Measurements from ENCODE around the gene ELP1. TPM values are rescaled to one million over a fixed set of nuclear protein-coding genes. Genes with fewer than 3 reads are reported as not detected.

Gene ELP1
- total RNA-seq, 2 experiments from 2014 or later = 20.4 to 20.7 TPM

DNA sequence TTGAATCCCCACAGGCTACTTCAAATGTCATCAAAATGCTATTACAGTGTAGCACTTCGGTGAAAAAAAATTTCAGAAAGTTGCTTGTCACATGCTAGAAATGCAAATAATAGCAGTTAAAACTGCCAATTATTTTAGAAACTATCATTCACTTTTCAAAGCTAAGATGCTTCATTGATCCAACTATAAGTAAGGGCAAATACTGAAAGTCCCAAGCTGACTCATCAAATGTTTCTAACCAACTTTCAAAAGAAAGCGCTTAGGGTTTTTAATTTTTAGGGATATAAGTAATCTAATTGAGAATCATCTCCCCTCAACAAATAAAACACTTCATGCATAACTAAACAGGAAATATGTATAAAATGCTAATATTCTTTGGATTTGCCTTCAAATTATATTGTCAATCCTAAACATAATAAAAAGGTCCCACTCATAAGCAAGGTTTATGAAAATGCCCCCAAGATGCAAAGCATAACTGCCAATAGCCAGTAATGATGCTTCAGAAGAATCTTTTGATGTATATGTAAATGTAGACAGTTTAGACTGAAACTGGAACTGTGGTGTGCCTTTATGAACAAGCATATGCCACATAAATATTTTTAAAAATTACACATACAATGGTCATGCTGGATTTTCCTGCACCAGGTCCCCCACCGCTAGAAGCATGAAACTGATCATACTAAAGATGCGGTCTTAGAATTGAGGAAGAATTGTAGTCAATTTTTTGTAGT is 59.7 kb downstream of the ELP1 start:
- H3K4me3 Mint-ChIP-seq = no peak overlapping the region
- ATAC-seq (no peak), DNase-seq (no peak)
- peaks cover 56% of the 10 kb centered on the region for H3K36me3 Mint-ChIP-seq (ENCODE audit: low read depth)
- H3K9me3 Mint-ChIP-seq (ENCODE audit: insufficient read depth) = no peaks in the 10 kb centered on the region
- no peaks in the 10 kb centered on the region for H3K4me1 Mint-ChIP-seq (ENCODE audit: low read depth)
- ChIA-PET CTCF (interaction anchor here (1.0 kb wide), 1 partner anchor 21 kb away, joined by 3 read pairs; no protein-coding TSS in a partner anchor), POLR2A (no interaction called here)
- H3K27ac Mint-ChIP-seq = no peak overlapping the region
- no peaks in the 10 kb centered on the region for H3K27me3 Mint-ChIP-seq (ENCODE audit: low read depth)

GRCh38 chr9:108869092-108869725 is 64.7 kb downstream of the ELP1 start:
- Mint-ChIP-seq H3K27ac (no peak overlapping the region), H3K27me3 (ENCODE audit: low read depth) (no peaks in the 10 kb centered on the region), H3K4me1 (ENCODE audit: low read depth) (no peaks in the 10 kb centered on the region), H3K9me3 (ENCODE audit: insufficient read depth) (no peaks in the 10 kb centered on the region), H3K36me3 (ENCODE audit: low read depth) (peaks cover 40% of the 10 kb centered on the region), H3K4me3 (no peak overlapping the region)
- DNase-seq (no peak), ATAC-seq (no peak)
- POLR2A ChIA-PET = no interaction called here
- CTCF ChIA-PET = interaction anchor here (0.7 kb wide), 1 partner anchor 11 kb away, joined by 3 read pairs; no protein-coding TSS in a partner anchor

- CTCF ChIA-PET = no interaction called here
- H3K27ac Mint-ChIP-seq = no peak overlapping the region
- no peak overlapping the region for H3K4me3 Mint-ChIP-seq
- H3K36me3 Mint-ChIP-seq (ENCODE audit: low read depth) = peaks cover 34% of the 10 kb centered on the region
- H3K27me3 Mint-ChIP-seq (ENCODE audit: low read depth) = no peaks in the 10 kb centered on the region
- DNase-seq (no peak), ATAC-seq (no peak)
- H3K9me3 Mint-ChIP-seq (ENCODE audit: insufficient read depth) = no peaks in the 10 kb centered on the region
- H3K4me1 Mint-ChIP-seq (ENCODE audit: low read depth) = no peaks in the 10 kb centered on the region
- POLR2A ChIA-PET = no interaction called here
These were observed 66.1 kb downstream of the ELP1 start for GRCh38 chr9:108867829-108868228.

- Mint-ChIP-seq H3K27me3 (ENCODE audit: low read depth) (no peaks in the 10 kb centered on the region), H3K9me3 (ENCODE audit: insufficient read depth) (no peaks in the 10 kb centered on the region), H3K36me3 (ENCODE audit: low read depth) (peaks cover 32% of the 10 kb centered on the region), H3K4me3 (no peak overlapping the region), H3K27ac (no peak overlapping the region), H3K4me1 (ENCODE audit: low read depth) (no peaks in the 10 kb centered on the region)
- CTCF ChIA-PET = no interaction called here
- DNase-seq = no peak
- no peak for ATAC-seq
- POLR2A ChIA-PET = no interaction called here
These were observed 66.8 kb downstream of the ELP1 start for GRCh38 chr9:108867116-108867515.

GRCh38 chr9:108866001-108866420 is 67.9 kb downstream of the ELP1 start:
- H3K4me3 Mint-ChIP-seq = no peak overlapping the region
- CTCF ChIA-PET = no interaction called here
- DNase-seq = no peak
- ATAC-seq = no peak
- no peak overlapping the region for H3K27ac Mint-ChIP-seq
- no peaks in the 10 kb centered on the region for H3K27me3 Mint-ChIP-seq (ENCODE audit: low read depth)
- POLR2A ChIA-PET = no interaction called here
- peaks cover 21% of the 10 kb centered on the region for H3K36me3 Mint-ChIP-seq (ENCODE audit: low read depth)
- H3K4me1 Mint-ChIP-seq (ENCODE audit: low read depth) = no peaks in the 10 kb centered on the region
- H3K9me3 Mint-ChIP-seq (ENCODE audit: insufficient read depth) = no peaks in the 10 kb centered on the region

DNA sequence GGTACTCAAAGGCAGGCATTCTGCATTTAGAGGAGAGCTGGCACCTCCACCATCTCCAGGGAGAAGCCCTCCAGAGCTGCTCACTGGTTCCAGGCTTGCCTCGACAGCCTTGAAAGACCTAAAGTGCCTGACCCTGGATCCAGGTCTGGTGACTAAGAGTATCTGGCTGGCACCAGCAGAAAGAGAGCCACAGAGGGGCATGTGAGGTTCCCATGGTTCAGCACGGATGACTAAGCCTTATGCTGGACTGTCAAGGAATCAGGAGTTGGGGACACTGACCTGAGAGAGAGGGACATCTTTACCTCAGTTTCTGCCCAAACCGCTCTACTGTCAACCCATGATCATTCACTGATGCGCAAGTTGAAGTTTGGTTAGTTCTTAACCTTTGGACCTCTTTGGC is 68.9 kb downstream of the ELP1 start:
- H3K4me3 Mint-ChIP-seq = no peak overlapping the region
- H3K9me3 Mint-ChIP-seq (ENCODE audit: insufficient read depth) = no peaks in the 10 kb centered on the region
- no peak overlapping the region for H3K27ac Mint-ChIP-seq
- CTCF ChIA-PET = no interaction called here
- DNase-seq (no peak), ATAC-seq (no peak)
- POLR2A ChIA-PET = no interaction called here
- no peaks in the 10 kb centered on the region for H3K27me3 Mint-ChIP-seq (ENCODE audit: low read depth)
- peaks cover 15% of the 10 kb centered on the region for H3K36me3 Mint-ChIP-seq (ENCODE audit: low read depth)
- H3K4me1 Mint-ChIP-seq (ENCODE audit: low read depth) = no peaks in the 10 kb centered on the region

DNA sequence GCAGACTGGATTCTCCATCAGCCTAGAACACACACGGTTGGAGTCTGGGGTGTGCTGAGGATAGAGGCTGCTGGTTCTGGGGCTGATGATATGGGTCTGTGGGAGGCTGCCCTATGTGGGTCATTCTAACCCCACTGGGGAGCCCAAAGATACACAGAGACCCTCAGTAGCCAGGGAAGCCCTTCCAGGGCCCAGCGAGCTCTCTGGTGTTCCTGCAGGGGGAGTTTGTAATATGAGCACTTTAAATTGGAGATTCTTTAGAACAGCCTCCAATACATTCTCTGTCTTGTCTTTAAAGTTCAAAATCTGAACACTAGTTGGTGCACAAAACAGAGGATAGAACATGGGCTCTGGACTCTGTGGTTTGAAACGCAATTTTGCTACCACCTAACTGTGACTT is 69.5 kb downstream of the ELP1 start:
- peaks cover 15% of the 10 kb centered on the region for H3K36me3 Mint-ChIP-seq (ENCODE audit: low read depth)
- DNase-seq (no peak), ATAC-seq (no peak)
- no peak overlapping the region for H3K4me3 Mint-ChIP-seq
- ChIA-PET POLR2A (no interaction called here), CTCF (no interaction called here)
- no peaks in the 10 kb centered on the region for H3K27me3 Mint-ChIP-seq (ENCODE audit: low read depth)
- no peaks in the 10 kb centered on the region for H3K9me3 Mint-ChIP-seq (ENCODE audit: insufficient read depth)
- no peaks in the 10 kb centered on the region for H3K4me1 Mint-ChIP-seq (ENCODE audit: low read depth)
- H3K27ac Mint-ChIP-seq = no peak overlapping the region

DNA sequence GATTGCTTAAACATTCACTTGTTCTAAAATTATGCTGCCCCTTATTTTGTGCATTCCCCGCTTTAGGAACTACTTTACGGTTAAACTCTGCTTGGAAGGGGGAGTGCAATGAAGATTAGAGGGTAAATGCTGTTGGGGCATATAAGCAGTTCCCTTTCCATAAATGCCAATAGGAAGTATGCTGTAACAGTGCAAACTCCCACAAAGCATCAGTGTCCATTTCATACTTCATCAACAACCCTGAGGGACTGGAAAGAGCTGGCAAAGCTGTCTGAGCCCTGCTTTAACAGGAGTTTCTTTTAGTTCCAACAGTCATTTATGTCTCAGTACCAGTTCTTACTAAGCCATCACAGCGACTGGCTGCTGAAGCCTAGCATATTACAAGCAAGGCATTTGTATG is 70.0 kb downstream of the ELP1 start:
- CTCF ChIA-PET = no interaction called here
- POLR2A ChIA-PET = no interaction called here

DNA sequence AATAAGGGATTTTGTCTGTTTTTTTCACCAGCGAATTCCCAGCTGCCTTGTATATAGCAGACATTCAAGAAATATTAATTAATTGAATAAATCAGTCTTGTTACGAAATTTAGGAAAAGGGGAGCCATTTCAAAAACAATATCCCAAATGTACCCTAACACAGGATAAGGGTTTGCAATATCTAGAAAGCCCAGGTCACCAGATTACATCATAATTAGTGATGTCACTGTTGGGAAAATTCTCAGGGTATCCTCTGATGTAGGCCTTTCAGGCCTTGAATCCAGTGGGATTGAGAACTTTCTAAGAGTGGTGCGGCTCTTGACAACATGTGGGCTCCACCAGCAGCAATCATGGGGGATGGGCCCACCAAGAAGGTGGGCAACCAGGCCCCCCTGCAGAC is 71.9 kb downstream of the ELP1 start, which contains the start of gene ACTL7A:
ACTL7A (plus strand) TSS at position 270 of the 400 bp plus-strand sequence; CDS start at position 327, 57 bp downstream.
- no peak within 1 kb of the TSS for H3K27ac Mint-ChIP-seq
- no peaks in the 10 kb centered on the region for H3K4me1 Mint-ChIP-seq (ENCODE audit: low read depth)
- ChIA-PET POLR2A (no interaction called here), CTCF (no interaction called here)
- no peak for DNase-seq
- no peaks in the 10 kb centered on the region for H3K9me3 Mint-ChIP-seq (ENCODE audit: insufficient read depth)
- no peaks in the 10 kb centered on the region for H3K27me3 Mint-ChIP-seq (ENCODE audit: low read depth)
- peaks cover 3% of the 10 kb centered on the region for H3K36me3 Mint-ChIP-seq (ENCODE audit: low read depth)
- no peak for ATAC-seq
- H3K4me3 Mint-ChIP-seq = no peak within 1 kb of the TSS

More for the DNA sequence above, 70.0 kb downstream of the ELP1 start:
- H3K4me3 Mint-ChIP-seq = no peak overlapping the region
- ATAC-seq (no peak), DNase-seq (no peak)
- H3K9me3 Mint-ChIP-seq (ENCODE audit: insufficient read depth) = no peaks in the 10 kb centered on the region
- H3K36me3 Mint-ChIP-seq (ENCODE audit: low read depth) = peaks cover 14% of the 10 kb centered on the region
- H3K4me1 Mint-ChIP-seq (ENCODE audit: low read depth) = no peaks in the 10 kb centered on the region
- no peak overlapping the region for H3K27ac Mint-ChIP-seq
- no peaks in the 10 kb centered on the region for H3K27me3 Mint-ChIP-seq (ENCODE audit: low read depth)

DNA sequence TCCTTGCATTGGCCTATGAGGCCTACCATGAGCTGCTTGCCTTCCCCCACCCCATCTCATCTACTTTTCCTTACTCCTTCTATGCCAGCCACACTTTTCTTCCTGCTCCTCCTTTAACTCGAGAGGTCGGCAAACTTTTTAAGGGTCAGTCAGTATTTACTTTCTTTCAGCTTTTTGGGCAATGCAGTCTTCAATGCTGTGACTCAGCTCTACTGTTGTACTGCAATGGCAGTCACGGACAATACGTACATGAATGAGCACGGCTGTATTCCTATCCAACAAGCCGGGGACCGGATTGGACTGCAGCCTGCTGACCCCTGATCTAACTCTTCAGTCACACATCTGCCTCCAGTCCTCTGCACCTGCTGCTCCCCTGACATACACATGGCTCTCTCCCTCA is 72.5 kb downstream of the ELP1 start:
- ChIA-PET CTCF (no interaction called here), POLR2A (interaction anchor here (0.6 kb wide), 1 partner anchor 155 kb away, joined by 4 read pairs; no protein-coding TSS in a partner anchor)
- no peaks in the 10 kb centered on the region for H3K27me3 Mint-ChIP-seq (ENCODE audit: low read depth)
- ATAC-seq (no peak), DNase-seq (no peak)
- no peaks in the 10 kb centered on the region for H3K4me1 Mint-ChIP-seq (ENCODE audit: low read depth)
- no peak overlapping the region for H3K4me3 Mint-ChIP-seq
- H3K27ac Mint-ChIP-seq = no peak overlapping the region
- no peaks in the 10 kb centered on the region for H3K9me3 Mint-ChIP-seq (ENCODE audit: insufficient read depth)
- H3K36me3 Mint-ChIP-seq (ENCODE audit: low read depth) = peaks cover 3% of the 10 kb centered on the region

- no peak for DNase-seq
- Mint-ChIP-seq H3K27me3 (ENCODE audit: low read depth) (no peaks in the 10 kb centered on the region), H3K36me3 (ENCODE audit: low read depth) (no peaks in the 10 kb centered on the region), H3K27ac (no peak overlapping the region), H3K9me3 (ENCODE audit: insufficient read depth) (no peaks in the 10 kb centered on the region), H3K4me1 (ENCODE audit: low read depth) (no peaks in the 10 kb centered on the region), H3K4me3 (no peak overlapping the region)
- ATAC-seq = no peak
- ChIA-PET CTCF (no interaction called here), POLR2A (interaction anchor here (0.6 kb wide), 1 partner anchor 156 kb away, joined by 4 read pairs; no protein-coding TSS in a partner anchor)
These were observed 73.2 kb downstream of the ELP1 start for GRCh38 chr9:108860764-108861163.

DNA sequence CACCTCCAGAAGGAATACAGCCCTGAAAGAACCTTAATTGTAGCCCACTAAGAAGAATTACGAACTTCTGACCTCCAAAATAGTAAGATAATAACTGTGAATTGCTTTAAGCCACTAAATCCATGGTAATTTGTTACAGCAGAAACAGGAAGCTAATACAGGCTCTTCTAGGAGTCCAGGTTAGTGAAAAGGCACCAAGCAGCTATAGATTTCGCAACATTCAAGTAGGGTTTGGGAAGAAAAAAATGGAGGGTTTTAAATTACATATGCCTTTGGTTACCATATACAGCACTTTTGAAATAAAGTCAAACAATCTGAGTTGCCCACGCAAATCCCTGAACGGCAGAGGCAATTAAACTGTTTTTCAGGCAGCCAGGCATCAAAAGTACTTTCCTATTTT is 73.6 kb downstream of the ELP1 start:
- H3K4me3 Mint-ChIP-seq = no peak overlapping the region
- CTCF ChIA-PET = no interaction called here

More for the DNA sequence above, 73.6 kb downstream of the ELP1 start:
- POLR2A ChIA-PET = interaction anchor here (0.8 kb wide), 1 partner anchor 18 kb away, joined by 3 read pairs; no protein-coding TSS in a partner anchor
- no peaks in the 10 kb centered on the region for H3K9me3 Mint-ChIP-seq (ENCODE audit: insufficient read depth)
- no peaks in the 10 kb centered on the region for H3K4me1 Mint-ChIP-seq (ENCODE audit: low read depth)
- ATAC-seq = no peak
- H3K27ac Mint-ChIP-seq = no peak overlapping the region
- no peaks in the 10 kb centered on the region for H3K36me3 Mint-ChIP-seq (ENCODE audit: low read depth)
- DNase-seq = no peak
- H3K27me3 Mint-ChIP-seq (ENCODE audit: low read depth) = no peaks in the 10 kb centered on the region

All from activated CD8-positive, alpha-beta T cell treated with anti-CD3 and anti-CD28 coated beads, Interleukin-2, amount 10 ng/mL, durations not matched to agents 7 days and 5 days (primary cell).